Liver (tissue), 9 donors: ENCODE measurements around the gene ZDHHC24. TPM values are rescaled to one million over a fixed set of nuclear protein-coding genes. Genes with fewer than 3 reads are reported as not detected.

Experiments
- DNase-seq: peaks from one replicate; pipeline ENCODE4 v3.0.0-alpha.2; 2017; ENCODE audit warnings: low spot score
- H3K27ac ChIP-seq, 2 donors: one replicate each; pipeline ENCODE4 v1.7.0; 2013; ENCODE audit warnings: inconsistent platforms in 2 of 2, low read length in 2 of 2, control low read depth in 1 of 2, low read depth in 1 of 2, mild to moderate bottlenecking in 1 of 2
- H3K27me3 ChIP-seq, 4 donors: one replicate each; pipeline versions ENCODE4 v1.6.1 to v1.7.0; 2013; ENCODE audit warnings: low read length in 3 of 4, inconsistent platforms in 1 of 4, mild to moderate bottlenecking in 1 of 4, moderate library complexity in 1 of 4; ENCODE audit not compliant: control insufficient read depth in 4 of 4, insufficient read depth in 4 of 4
- H3K36me3 ChIP-seq, 4 donors: one replicate each; pipeline versions ENCODE4 v1.6.1 to v1.7.0; 2013; ENCODE audit warnings: low read length in 3 of 4, mild to moderate bottlenecking in 3 of 4, low read depth in 1 of 4, moderate library complexity in 1 of 4; ENCODE audit not compliant: control insufficient read depth in 4 of 4, insufficient read depth in 3 of 4
- H3K4me1 ChIP-seq, 4 donors: one replicate each; pipeline versions ENCODE4 v1.6.1 to v1.7.0; 2013; ENCODE audit warnings: low read length in 3 of 4, mild to moderate bottlenecking in 3 of 4, moderate library complexity in 1 of 4; ENCODE audit not compliant: control insufficient read depth in 4 of 4, insufficient read depth in 4 of 4
- H3K4me3 ChIP-seq, 3 donors: one replicate each; pipeline versions ENCODE4 v1.6.1 to v1.7.0; 2013; ENCODE audit warnings: low read length in 3 of 3, control low read depth in 1 of 3, low read depth in 1 of 3, mild to moderate bottlenecking in 1 of 3
- H3K9ac ChIP-seq, 2 donors: one replicate each; pipeline ENCODE4 v1.7.0; 2013; ENCODE audit warnings: low read length in 2 of 2, mild to moderate bottlenecking in 2 of 2, moderate library complexity in 2 of 2, control low read depth in 1 of 2, low read depth in 1 of 2
- H3K9me3 ChIP-seq, 4 donors: one replicate each; pipeline versions ENCODE4 v1.6.1 to v1.7.0; 2013; ENCODE audit warnings: low read length in 3 of 4; ENCODE audit not compliant: control insufficient read depth in 4 of 4
- ATF3 ChIP-seq: IDR thresholded peaks from 2 replicates; pipeline ENCODE4 v1.6.1; 2016; ENCODE audit warnings: antibody characterized with exemption
- EGR1 ChIP-seq, 2 donors: IDR thresholded peaks; 2 replicates each; pipeline ENCODE4 v1.6.1; 2016 to 2018; ENCODE audit warnings: antibody characterized with exemption in 2 of 2, low read depth in 2 of 2
- FOXA1 ChIP-seq: IDR thresholded peaks from 2 replicates; pipeline ENCODE4 v1.6.1; 2016; ENCODE audit warnings: antibody characterized with exemption
- FOXA2 ChIP-seq: IDR thresholded peaks from 2 replicates; pipeline ENCODE4 v1.6.1; 2016; ENCODE audit warnings: antibody characterized with exemption
- GABPA ChIP-seq, 2 donors: IDR thresholded peaks in 1 of 2; conservative IDR thresholded peaks in 1 of 2; 2 replicates each; pipeline ENCODE4 v1.6.1; 2016; ENCODE audit warnings: antibody characterized with exemption in 2 of 2, mild to moderate bottlenecking in 1 of 2, moderate library complexity in 1 of 2
- HNF4A ChIP-seq, 2 donors: conservative IDR thresholded peaks; 2 replicates each; pipeline ENCODE4 v1.6.1; 2016; ENCODE audit warnings: antibody characterized with exemption in 2 of 2, mild to moderate bottlenecking in 2 of 2
- HNF4G ChIP-seq: IDR thresholded peaks from 2 replicates; pipeline ENCODE4 v1.6.1; 2016; ENCODE audit warnings: antibody characterized with exemption
- JUND ChIP-seq, 2 donors: IDR thresholded peaks; 2 replicates each; pipeline ENCODE4 v1.6.1; 2016; ENCODE audit warnings: antibody characterized with exemption in 2 of 2
- MAX ChIP-seq: IDR thresholded peaks from 2 replicates; pipeline ENCODE4 v1.6.1; 2016; ENCODE audit warnings: antibody characterized with exemption
- NR2F2 ChIP-seq: IDR thresholded peaks from 2 replicates; pipeline ENCODE4 v1.6.1; 2016; ENCODE audit warnings: antibody characterized with exemption
- RAD21 ChIP-seq, 2 donors: IDR thresholded peaks; 2 replicates each; pipeline ENCODE4 v1.6.1; 2016; ENCODE audit warnings: antibody characterized with exemption in 2 of 2, mild to moderate bottlenecking in 2 of 2
- REST ChIP-seq: IDR thresholded peaks from 2 replicates; pipeline ENCODE4 v1.6.1; 2016; ENCODE audit warnings: antibody characterized with exemption, mild to moderate bottlenecking
- RXRA ChIP-seq, 2 donors: IDR thresholded peaks; 2 replicates each; pipeline ENCODE4 v1.6.1; 2017 to 2018; ENCODE audit warnings: antibody characterized with exemption in 2 of 2, mild to moderate bottlenecking in 1 of 2
- SP1 ChIP-seq: IDR thresholded peaks from 2 replicates; pipeline ENCODE4 v1.6.1; 2018; ENCODE audit warnings: antibody characterized with exemption, mild to moderate bottlenecking
- TAF1 ChIP-seq: conservative IDR thresholded peaks from 2 replicates; pipeline ENCODE4 v1.6.1; 2016; ENCODE audit warnings: antibody characterized with exemption, mild to moderate bottlenecking
- YY1 ChIP-seq: IDR thresholded peaks from 2 replicates; pipeline ENCODE4 v1.6.1; 2016; ENCODE audit warnings: antibody characterized with exemption, mild to moderate bottlenecking
- ZBTB33 ChIP-seq: IDR thresholded peaks from 2 replicates; pipeline ENCODE4 v1.6.1; 2016; ENCODE audit warnings: antibody characterized with exemption
- WGBS: extraction: QIAGEN DNeasy Blood & Tissue Kit; methylation state at CpG from one replicate; pipeline ENCODE4 v1.1.7; 2013; 5-methylcytosine and 5-hydroxymethylcytosine counted together
- polyA plus RNA-seq, 2 donors: library from polyadenylated mRNA; stranded (reverse) in 1 of 2; unstranded in 1 of 2; fragments of 200-250 nt in 1 of 2; fragments of >200 nt in 1 of 2; fragmentation: Nextera tagmentation in 1 of 2; extraction: Ambion mirVana in 1 of 2; gene quantifications; one replicate each; pipeline versions ENCODE4 v1.2.1 to v1.2.3, GENCODE V29; 2013 to 2015
- total RNA-seq, 2 donors: library from RNA; depleted of rRNA; stranded (reverse); fragments of >200 nt; gene quantifications; one replicate each; pipeline ENCODE4 v1.2.3, GENCODE V29; 2014
- TF ChIP-seq, protein P1 (sequence below): fragments of 150-350 bp; IDR thresholded peaks from 2 replicates; pipeline ENCODE4 v1.5.1; 2017; ENCODE audit warnings: improper control_type of control experiment, low read depth, low read length; ENCODE audit not compliant: missing input control
- donor health status: healthy.
- donor health status: healthy.
- donor health status: healthy.
- donor health status: healthy.
- donor health status: healthy.

Gene ZDHHC24
- total and polyA plus RNA-seq, 4 donors, result 4.1 to 6.4 (median 5.1) TPM

- Histone ChIP-seq H3K27ac (no peak overlapping the region), H3K36me3 (peaks cover 0 to 8% (median 0%) of the 10 kb centered on the region in 4 donors), H3K4me3 (no peak overlapping the region), H3K9ac (no peak overlapping the region), H3K4me1 (peaks cover 0 to 3% (median 1%) of the 10 kb centered on the region in 4 donors), H3K9me3 (no peaks in the 10 kb centered on the region), H3K27me3 (no peaks in the 10 kb centered on the region)
- no peak for TF ChIP-seq YY1
- TF ChIP-seq, protein P1, sequence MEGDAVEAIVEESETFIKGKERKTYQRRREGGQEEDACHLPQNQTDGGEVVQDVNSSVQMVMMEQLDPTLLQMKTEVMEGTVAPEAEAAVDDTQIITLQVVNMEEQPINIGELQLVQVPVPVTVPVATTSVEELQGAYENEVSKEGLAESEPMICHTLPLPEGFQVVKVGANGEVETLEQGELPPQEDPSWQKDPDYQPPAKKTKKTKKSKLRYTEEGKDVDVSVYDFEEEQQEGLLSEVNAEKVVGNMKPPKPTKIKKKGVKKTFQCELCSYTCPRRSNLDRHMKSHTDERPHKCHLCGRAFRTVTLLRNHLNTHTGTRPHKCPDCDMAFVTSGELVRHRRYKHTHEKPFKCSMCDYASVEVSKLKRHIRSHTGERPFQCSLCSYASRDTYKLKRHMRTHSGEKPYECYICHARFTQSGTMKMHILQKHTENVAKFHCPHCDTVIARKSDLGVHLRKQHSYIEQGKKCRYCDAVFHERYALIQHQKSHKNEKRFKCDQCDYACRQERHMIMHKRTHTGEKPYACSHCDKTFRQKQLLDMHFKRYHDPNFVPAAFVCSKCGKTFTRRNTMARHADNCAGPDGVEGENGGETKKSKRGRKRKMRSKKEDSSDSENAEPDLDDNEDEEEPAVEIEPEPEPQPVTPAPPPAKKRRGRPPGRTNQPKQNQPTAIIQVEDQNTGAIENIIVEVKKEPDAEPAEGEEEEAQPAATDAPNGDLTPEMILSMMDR, result no peak
- no peak for TF ChIP-seq ATF3
- TF ChIP-seq FOXA2, result no peak
- TF ChIP-seq RAD21 (IDR thresholded peaks at IDR 0.05), result no peak
- TF ChIP-seq MAX, result no peak
- no peak for TF ChIP-seq NR2F2
- TF ChIP-seq HNF4A (conservative IDR thresholded peaks at IDR 0.05), result no peak
- TF ChIP-seq FOXA1, result no peak
- TF ChIP-seq ZBTB33, result no peak
- no peak for TF ChIP-seq RXRA (IDR thresholded peaks at IDR 0.05)
- no peak for TF ChIP-seq TAF1
- no peak for TF ChIP-seq JUND (IDR thresholded peaks at IDR 0.05)
- TF ChIP-seq GABPA (IDR thresholded peaks at IDR 0.05 in 1 of 2, conservative IDR thresholded peaks at IDR 0.05 in 1 of 2), result no peak
- no peak for TF ChIP-seq HNF4G
- no peak for TF ChIP-seq SP1
- no peak for TF ChIP-seq REST
- no peak for TF ChIP-seq EGR1 (IDR thresholded peaks at IDR 0.05; ENCODE audit: low read depth in 2 of 2)
- WGBS, result 90% methylated on average over 14 of the region's 14 CpGs
- no peak for DNase-seq
Observed at GRCh38 chr11:66561178-66561974, 15.5 kb upstream of the ZDHHC24 start.
